WTC11 (cell line): ENCODE data around the gene DHTKD1.

Source experiments
- CREB1 ChIP-seq: sonication (generic); formaldehyde crosslinking; IDR thresholded peaks from 2 replicates; pipeline ENCODE4 v1.8.0; 2023; ENCODE audit warnings: mild to moderate bottlenecking, missing genetic modification reagents
- ELF4 ChIP-seq: sonication (generic); formaldehyde crosslinking; IDR thresholded peaks from 2 replicates; pipeline ENCODE4 v1.8.1; 2022; ENCODE audit warnings: low read depth, mild to moderate bottlenecking, moderate library complexity, missing genetic modification reagents
- JUN ChIP-seq: sonication (generic); formaldehyde crosslinking; IDR thresholded peaks from 2 replicates; pipeline ENCODE4 v1.8.0; 2023; ENCODE audit warnings: mild to moderate bottlenecking, missing genetic modification reagents
- KAT7 ChIP-seq: sonication (generic); formaldehyde crosslinking; IDR thresholded peaks from 2 replicates; pipeline ENCODE4 v1.8.1; 2023; ENCODE audit warnings: missing genetic modification reagents, mild to moderate bottlenecking, borderline replicate concordance
- NFYB ChIP-seq: sonication (generic); formaldehyde crosslinking; conservative IDR thresholded peaks from 2 replicates; pipeline ENCODE4 v1.8.0; 2022; ENCODE audit warnings: low read depth, missing genetic modification reagents
- SP1 ChIP-seq: sonication (generic); formaldehyde crosslinking; conservative IDR thresholded peaks from 2 replicates; pipeline ENCODE4 v1.8.1; 2022; ENCODE audit warnings: missing genetic modification reagents
- ZNF121 ChIP-seq: sonication (generic); formaldehyde crosslinking; IDR thresholded peaks from 2 replicates; pipeline ENCODE4 v1.8.0; 2023; ENCODE audit warnings: missing genetic modification reagents
- ZNF263 ChIP-seq: sonication (generic); formaldehyde crosslinking; IDR thresholded peaks from 2 replicates; pipeline ENCODE4 v1.8.1; 2022; ENCODE audit warnings: low read depth, mild to moderate bottlenecking, moderate library complexity, missing genetic modification reagents
- TF ChIP-seq, protein P1 (sequence below): fragments of 200-600 bp; IDR thresholded peaks from 2 replicates; pipeline ENCODE4 v1.8.0; 2022; ENCODE audit warnings: antibody characterized with exemption
- TF ChIP-seq, protein P2 (sequence below): sonication (generic); formaldehyde crosslinking; conservative IDR thresholded peaks from 2 replicates; pipeline ENCODE4 v1.8.1; 2022; ENCODE audit warnings: mild to moderate bottlenecking, missing genetic modification reagents
- TF ChIP-seq, protein P3 (sequence below): sonication (generic); formaldehyde crosslinking; IDR thresholded peaks from 2 replicates; pipeline ENCODE4 v1.8.1; 2022; ENCODE audit warnings: missing genetic modification reagents, borderline replicate concordance
- TF ChIP-seq, protein P4 (sequence below): sonication (generic); formaldehyde crosslinking; IDR thresholded peaks from 2 replicates; pipeline ENCODE4 v1.8.1; 2023; ENCODE audit warnings: mild to moderate bottlenecking, missing genetic modification reagents, moderate library complexity
- TF ChIP-seq, protein P5 (sequence below): sonication (generic); formaldehyde crosslinking; IDR thresholded peaks from 2 replicates; pipeline ENCODE4 v1.8.0; 2023; ENCODE audit warnings: missing genetic modification reagents, mild to moderate bottlenecking, borderline replicate concordance

DNA sequence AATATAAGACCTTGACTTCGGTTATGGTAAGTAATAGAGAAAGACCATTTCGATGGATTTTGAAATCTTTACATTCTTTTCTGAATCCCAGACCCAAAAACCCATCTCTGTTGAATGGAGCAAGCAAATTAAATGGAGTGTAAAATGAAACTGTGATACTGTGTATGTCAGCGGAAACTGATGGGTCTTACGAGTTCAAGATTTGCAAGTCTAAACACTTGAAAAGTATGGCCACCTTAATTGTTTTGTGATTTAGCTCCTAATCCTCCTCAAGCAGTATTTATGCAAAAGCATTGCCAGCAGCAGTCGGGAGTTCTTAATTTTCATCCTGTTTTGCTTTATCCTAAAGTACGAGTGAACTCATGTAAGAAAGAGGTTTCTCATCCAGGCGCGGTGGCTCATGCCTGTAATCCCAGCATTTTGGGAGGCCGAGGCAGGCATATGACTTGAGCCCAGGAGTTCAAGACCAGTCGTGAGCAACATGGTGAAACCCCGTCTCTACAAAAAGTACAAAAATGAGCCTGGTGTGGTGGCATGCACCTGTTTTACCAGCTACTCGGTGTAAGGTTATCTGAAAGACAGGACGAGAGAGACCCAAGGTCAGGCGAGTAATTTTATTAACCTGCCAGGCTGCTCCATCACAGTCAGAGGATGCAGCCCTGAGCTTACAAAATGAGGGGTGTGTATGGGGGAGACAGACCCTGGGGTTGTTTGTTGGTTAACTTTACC lies 5.8 kb upstream of the DHTKD1 start:
- TF ChIP-seq, protein P1, sequence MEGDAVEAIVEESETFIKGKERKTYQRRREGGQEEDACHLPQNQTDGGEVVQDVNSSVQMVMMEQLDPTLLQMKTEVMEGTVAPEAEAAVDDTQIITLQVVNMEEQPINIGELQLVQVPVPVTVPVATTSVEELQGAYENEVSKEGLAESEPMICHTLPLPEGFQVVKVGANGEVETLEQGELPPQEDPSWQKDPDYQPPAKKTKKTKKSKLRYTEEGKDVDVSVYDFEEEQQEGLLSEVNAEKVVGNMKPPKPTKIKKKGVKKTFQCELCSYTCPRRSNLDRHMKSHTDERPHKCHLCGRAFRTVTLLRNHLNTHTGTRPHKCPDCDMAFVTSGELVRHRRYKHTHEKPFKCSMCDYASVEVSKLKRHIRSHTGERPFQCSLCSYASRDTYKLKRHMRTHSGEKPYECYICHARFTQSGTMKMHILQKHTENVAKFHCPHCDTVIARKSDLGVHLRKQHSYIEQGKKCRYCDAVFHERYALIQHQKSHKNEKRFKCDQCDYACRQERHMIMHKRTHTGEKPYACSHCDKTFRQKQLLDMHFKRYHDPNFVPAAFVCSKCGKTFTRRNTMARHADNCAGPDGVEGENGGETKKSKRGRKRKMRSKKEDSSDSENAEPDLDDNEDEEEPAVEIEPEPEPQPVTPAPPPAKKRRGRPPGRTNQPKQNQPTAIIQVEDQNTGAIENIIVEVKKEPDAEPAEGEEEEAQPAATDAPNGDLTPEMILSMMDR, result no peak
- TF ChIP-seq ZNF121 (CRISPR knock-in tag) (no peak), SP1 (CRISPR knock-in tag) (no peak), NFYB (CRISPR knock-in tag) (no peak), ELF4 (CRISPR knock-in tag) (no peak), CREB1 (no peak), ZNF263 (CRISPR knock-in tag) (no peak), JUN (CRISPR knock-in tag) (no peak), KAT7 (CRISPR knock-in tag) (no peak)
- TF ChIP-seq, protein P2, sequence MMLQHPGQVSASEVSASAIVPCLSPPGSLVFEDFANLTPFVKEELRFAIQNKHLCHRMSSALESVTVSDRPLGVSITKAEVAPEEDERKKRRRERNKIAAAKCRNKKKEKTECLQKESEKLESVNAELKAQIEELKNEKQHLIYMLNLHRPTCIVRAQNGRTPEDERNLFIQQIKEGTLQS, result no peak
- TF ChIP-seq, protein P3, sequence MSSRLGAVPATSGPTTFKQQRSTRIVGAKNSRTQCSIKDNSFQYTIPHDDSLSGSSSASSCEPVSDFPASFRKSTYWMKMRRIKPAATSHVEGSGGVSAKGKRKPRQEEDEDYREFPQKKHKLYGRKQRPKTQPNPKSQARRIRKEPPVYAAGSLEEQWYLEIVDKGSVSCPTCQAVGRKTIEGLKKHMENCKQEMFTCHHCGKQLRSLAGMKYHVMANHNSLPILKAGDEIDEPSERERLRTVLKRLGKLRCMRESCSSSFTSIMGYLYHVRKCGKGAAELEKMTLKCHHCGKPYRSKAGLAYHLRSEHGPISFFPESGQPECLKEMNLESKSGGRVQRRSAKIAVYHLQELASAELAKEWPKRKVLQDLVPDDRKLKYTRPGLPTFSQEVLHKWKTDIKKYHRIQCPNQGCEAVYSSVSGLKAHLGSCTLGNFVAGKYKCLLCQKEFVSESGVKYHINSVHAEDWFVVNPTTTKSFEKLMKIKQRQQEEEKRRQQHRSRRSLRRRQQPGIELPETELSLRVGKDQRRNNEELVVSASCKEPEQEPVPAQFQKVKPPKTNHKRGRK, result no peak
- TF ChIP-seq, protein P4, sequence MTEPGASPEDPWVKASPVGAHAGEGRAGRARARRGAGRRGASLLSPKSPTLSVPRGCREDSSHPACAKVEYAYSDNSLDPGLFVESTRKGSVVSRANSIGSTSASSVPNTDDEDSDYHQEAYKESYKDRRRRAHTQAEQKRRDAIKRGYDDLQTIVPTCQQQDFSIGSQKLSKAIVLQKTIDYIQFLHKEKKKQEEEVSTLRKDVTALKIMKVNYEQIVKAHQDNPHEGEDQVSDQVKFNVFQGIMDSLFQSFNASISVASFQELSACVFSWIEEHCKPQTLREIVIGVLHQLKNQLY, result no peak
- TF ChIP-seq, protein P5, sequence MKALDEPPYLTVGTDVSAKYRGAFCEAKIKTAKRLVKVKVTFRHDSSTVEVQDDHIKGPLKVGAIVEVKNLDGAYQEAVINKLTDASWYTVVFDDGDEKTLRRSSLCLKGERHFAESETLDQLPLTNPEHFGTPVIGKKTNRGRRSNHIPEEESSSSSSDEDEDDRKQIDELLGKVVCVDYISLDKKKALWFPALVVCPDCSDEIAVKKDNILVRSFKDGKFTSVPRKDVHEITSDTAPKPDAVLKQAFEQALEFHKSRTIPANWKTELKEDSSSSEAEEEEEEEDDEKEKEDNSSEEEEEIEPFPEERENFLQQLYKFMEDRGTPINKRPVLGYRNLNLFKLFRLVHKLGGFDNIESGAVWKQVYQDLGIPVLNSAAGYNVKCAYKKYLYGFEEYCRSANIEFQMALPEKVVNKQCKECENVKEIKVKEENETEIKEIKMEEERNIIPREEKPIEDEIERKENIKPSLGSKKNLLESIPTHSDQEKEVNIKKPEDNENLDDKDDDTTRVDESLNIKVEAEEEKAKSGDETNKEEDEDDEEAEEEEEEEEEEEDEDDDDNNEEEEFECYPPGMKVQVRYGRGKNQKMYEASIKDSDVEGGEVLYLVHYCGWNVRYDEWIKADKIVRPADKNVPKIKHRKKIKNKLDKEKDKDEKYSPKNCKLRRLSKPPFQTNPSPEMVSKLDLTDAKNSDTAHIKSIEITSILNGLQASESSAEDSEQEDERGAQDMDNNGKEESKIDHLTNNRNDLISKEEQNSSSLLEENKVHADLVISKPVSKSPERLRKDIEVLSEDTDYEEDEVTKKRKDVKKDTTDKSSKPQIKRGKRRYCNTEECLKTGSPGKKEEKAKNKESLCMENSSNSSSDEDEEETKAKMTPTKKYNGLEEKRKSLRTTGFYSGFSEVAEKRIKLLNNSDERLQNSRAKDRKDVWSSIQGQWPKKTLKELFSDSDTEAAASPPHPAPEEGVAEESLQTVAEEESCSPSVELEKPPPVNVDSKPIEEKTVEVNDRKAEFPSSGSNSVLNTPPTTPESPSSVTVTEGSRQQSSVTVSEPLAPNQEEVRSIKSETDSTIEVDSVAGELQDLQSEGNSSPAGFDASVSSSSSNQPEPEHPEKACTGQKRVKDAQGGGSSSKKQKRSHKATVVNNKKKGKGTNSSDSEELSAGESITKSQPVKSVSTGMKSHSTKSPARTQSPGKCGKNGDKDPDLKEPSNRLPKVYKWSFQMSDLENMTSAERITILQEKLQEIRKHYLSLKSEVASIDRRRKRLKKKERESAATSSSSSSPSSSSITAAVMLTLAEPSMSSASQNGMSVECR (CRISPR knock-in tag), result no peak
